Measurements from ENCODE around the gene CAB39. TPM values are rescaled to one million over a fixed set of nuclear protein-coding genes. Genes with fewer than 3 reads are reported as not detected.

The CAB39 gene
- total RNA-seq, 1 experiment from 2014 or later: 39.9 TPM

- Histone ChIP-seq H3K36me3 (ENCODE audit: control insufficient read depth, insufficient read depth, low read length) (no peaks in the 10 kb centered on the region), H3K9me3 (ENCODE audit: control insufficient read depth, insufficient read depth, low read depth, low read length) (no peaks in the 10 kb centered on the region), H3K27me3 (ENCODE audit: control insufficient read depth, insufficient read depth, low read length) (peaks cover 9% of the 10 kb centered on the region; the same call in 1 of the 2 replicates), H3K4me1 (ENCODE audit: control insufficient read depth, insufficient read depth, low read length) (no peaks in the 10 kb centered on the region), H3K4me3 (ENCODE audit: low read depth in 2 of 2, low read length in 2 of 2) (no peak overlapping the region), H3K27ac (ENCODE audit: low read length) (no peak overlapping the region)
- CTCF ChIA-PET: interaction anchor here (1.6 kb wide), 1 partner anchor 18 kb away, joined by 3 read pairs; no protein-coding TSS in a partner anchor
- ATAC-seq (no peak), DNase-seq (ENCODE audit: low read depth, low spot score) (no peak)
- in situ Hi-C loops (cut with HindIII; ENCODE audit: low pct_unique_long_range_greater_than_20kb, low sequenced_read_pairs): no loop called here
- BruUV-seq (replicated peaks): no TSS peak
- intact Hi-C loops (cut with micrococcal nuclease; ENCODE audit: unreplicated experiment): no loop called here
- no peak for TF ChIP-seq TCF7L2 (IDR thresholded peaks at IDR 0.05; ENCODE audit: low read depth, low read length)
- no peak for TF ChIP-seq SIN3A (IDR thresholded peaks at IDR 0.05; ENCODE audit: borderline replicate concordance, insufficient read depth, low read depth, low read length)
- no peak for TF ChIP-seq REST (IDR thresholded peaks at IDR 0.05; ENCODE audit: insufficient read depth in 1 of 2, low read depth in 2 of 2, low read length in 1 of 2)
- no peak for TF ChIP-seq POLR2AphosphoS5 (IDR thresholded peaks at IDR 0.05; ENCODE audit: low read depth, low read length)
- no peak for TF ChIP-seq CTCF (IDR thresholded peaks at IDR 0.05)
- POLR2A ChIA-PET: no interaction called here
Measured at GRCh38 chr2:230842473-230842872, 129.8 kb downstream of the CAB39 start.

GRCh38 chr2:230843132-230843531 is 130.5 kb downstream of the CAB39 start:
- TF ChIP-seq REST (IDR thresholded peaks at IDR 0.05; ENCODE audit: insufficient read depth in 1 of 2, low read depth in 2 of 2, low read length in 1 of 2): no peak
- TF ChIP-seq CTCF (IDR thresholded peaks at IDR 0.05): no peak
- no peak for TF ChIP-seq SIN3A (IDR thresholded peaks at IDR 0.05; ENCODE audit: borderline replicate concordance, insufficient read depth, low read depth, low read length)
- no peak for TF ChIP-seq TCF7L2 (IDR thresholded peaks at IDR 0.05; ENCODE audit: low read depth, low read length)
- TF ChIP-seq POLR2AphosphoS5 (IDR thresholded peaks at IDR 0.05; ENCODE audit: low read depth, low read length): no peak
- POLR2A ChIA-PET: no interaction called here
- H3K4me3 ChIP-seq (ENCODE audit: low read depth in 2 of 2, low read length in 2 of 2): no peak overlapping the region
- H3K4me1 ChIP-seq (ENCODE audit: control insufficient read depth, insufficient read depth, low read length): no peaks in the 10 kb centered on the region; the same call in 1 of the 2 replicates
- no peak overlapping the region for H3K27ac ChIP-seq (ENCODE audit: low read length)
- no peaks in the 10 kb centered on the region for H3K9me3 ChIP-seq (ENCODE audit: control insufficient read depth, insufficient read depth, low read depth, low read length)
- H3K36me3 ChIP-seq (ENCODE audit: control insufficient read depth, insufficient read depth, low read length): no peaks in the 10 kb centered on the region
- no TSS peak for BruUV-seq (replicated peaks)
- intact Hi-C loops (cut with micrococcal nuclease; ENCODE audit: unreplicated experiment): no loop called here
- CTCF ChIA-PET: no interaction called here
- H3K27me3 ChIP-seq (ENCODE audit: control insufficient read depth, insufficient read depth, low read length): peaks cover 9% of the 10 kb centered on the region; the same call in 1 of the 2 replicates
- ATAC-seq (no peak), DNase-seq (ENCODE audit: low read depth, low spot score) (no peak)
- in situ Hi-C loops (cut with HindIII; ENCODE audit: low pct_unique_long_range_greater_than_20kb, low sequenced_read_pairs): no loop called here
